SK-N-SH treated with all-trans-retinoic acid at 6 μM for 48 hours (cell line): ENCODE results near the gene SURF1.

Experiments
- ARNTL ChIP-seq: fragments of 450-650 bp; formaldehyde crosslinking; IDR thresholded peaks from 2 replicates; pipeline ENCODE4 v1.5.0; 2020; ENCODE audit warnings: low read depth, mild to moderate bottlenecking, moderate library complexity, borderline replicate concordance
- BACH2 ChIP-seq: fragments of 250-450 bp; sonication (Bioruptor Pico); IDR thresholded peaks from 2 replicates; pipeline ENCODE4 v1.9.0; 2021; ENCODE audit warnings: mild to moderate bottlenecking, borderline replicate concordance
- CREB5 ChIP-seq: fragments of 250-450 bp; sonication (Bioruptor Pico); IDR thresholded peaks from 2 replicates; pipeline ENCODE4 v1.5.1; 2020; ENCODE audit warnings: low read depth, mild to moderate bottlenecking, moderate library complexity
- CSDC2 ChIP-seq: fragments of 250-450 bp; sonication (Bioruptor Pico); IDR thresholded peaks from 2 replicates; pipeline ENCODE4 v1.5.0; 2020; ENCODE audit warnings: mild to moderate bottlenecking, moderate library complexity
- ESRRG ChIP-seq: fragments of 250-450 bp; sonication (Bioruptor Pico); IDR thresholded peaks from 2 replicates; pipeline ENCODE4 v1.6.1; 2021; ENCODE audit warnings: mild to moderate bottlenecking
- PATZ1 ChIP-seq: fragments of 250-450 bp; sonication (Bioruptor Pico); IDR thresholded peaks from 2 replicates; pipeline ENCODE4 v1.8.0; 2020; ENCODE audit warnings: mild to moderate bottlenecking, moderate library complexity, borderline replicate concordance
- POU6F1 ChIP-seq: fragments of 250-450 bp; sonication (Bioruptor Pico); IDR thresholded peaks from 2 replicates; pipeline ENCODE4 v1.8.0; 2021; ENCODE audit warnings: low read depth, mild to moderate bottlenecking, moderate library complexity, borderline replicate concordance
- PPARA ChIP-seq: fragments of 250-450 bp; sonication (Bioruptor Pico); IDR thresholded peaks from 2 replicates; pipeline ENCODE4 v1.5.0; 2020; ENCODE audit warnings: mild to moderate bottlenecking, borderline replicate concordance
- RARB ChIP-seq: fragments of 250-450 bp; sonication (Bioruptor Pico); IDR thresholded peaks from 2 replicates; pipeline ENCODE4 v1.8.0; 2021; ENCODE audit warnings: mild to moderate bottlenecking, moderate library complexity
- SNAI2 ChIP-seq: fragments of 250-450 bp; sonication (Bioruptor Pico); IDR thresholded peaks from 2 replicates; pipeline ENCODE4 v1.5.0; 2020; ENCODE audit warnings: mild to moderate bottlenecking, moderate library complexity
- ZC3H10 ChIP-seq: fragments of 250-450 bp; sonication (Bioruptor Pico); IDR thresholded peaks from 2 replicates; pipeline ENCODE4 v1.5.1; 2021; ENCODE audit warnings: mild to moderate bottlenecking, moderate library complexity
- ZFP3 ChIP-seq: fragments of 250-450 bp; sonication (Bioruptor Pico); IDR thresholded peaks from 2 replicates; pipeline ENCODE4 v1.5.0; 2020; ENCODE audit warnings: mild to moderate bottlenecking, moderate library complexity
- ZNF70 ChIP-seq: fragments of 450-650 bp; formaldehyde crosslinking; IDR thresholded peaks from 2 replicates; pipeline ENCODE4 v1.5.0; 2020; ENCODE audit warnings: mild to moderate bottlenecking, moderate library complexity

- TF ChIP-seq ARNTL, result no peak
- TF ChIP-seq BACH2 (CRISPR knock-in tag), result no peak
- TF ChIP-seq ZC3H10 (CRISPR knock-in tag), result no peak
- no peak for TF ChIP-seq RARB (CRISPR knock-in tag)
- TF ChIP-seq POU6F1 (CRISPR knock-in tag), result no peak
- TF ChIP-seq ESRRG (CRISPR knock-in tag), result no peak
- no peak for TF ChIP-seq PATZ1
- no peak for TF ChIP-seq CREB5
- no peak for TF ChIP-seq ZFP3 (CRISPR knock-in tag)
- TF ChIP-seq ZNF70 (CRISPR knock-in tag), result no peak
- no peak for TF ChIP-seq PPARA (CRISPR knock-in tag)
- no peak for TF ChIP-seq CSDC2 (CRISPR knock-in tag)
- TF ChIP-seq SNAI2 (CRISPR knock-in tag), result no peak
These were observed 46.4 kb upstream of the SURF1 start for GRCh38 chr9:133402689-133403088.
